Effector CD4-positive, alpha-beta T cell (primary cell): ENCODE results near the gene PEX26.
"Not testable (repeated sequence)": the region's sequence is repeated elsewhere in the genome, so short reads cannot be mapped to it uniquely, and the experiment has no call there.

Source experiments
- DNase-seq: peaks from one replicate; pipeline ENCODE4 v3.0.0-alpha.2; 2020
- total RNA-seq: gene quantifications from one replicate; lab custom pipeline; 2026; lab: John Stamatoyannopoulos, UW

Gene PEX26
- total RNA-seq, result 60.6 reads per million, percentile 72 among the genes with 10 or more reads in this experiment

- peak; percentile 92 for DNase-seq
Measured at GRCh38 chr22:18077639-18078328, at the start of gene PEX26. TSS of gene PEX26 (plus strand) at chr22:18077990. CDS start at chr22:18078377, 387 bp downstream.

DNA sequence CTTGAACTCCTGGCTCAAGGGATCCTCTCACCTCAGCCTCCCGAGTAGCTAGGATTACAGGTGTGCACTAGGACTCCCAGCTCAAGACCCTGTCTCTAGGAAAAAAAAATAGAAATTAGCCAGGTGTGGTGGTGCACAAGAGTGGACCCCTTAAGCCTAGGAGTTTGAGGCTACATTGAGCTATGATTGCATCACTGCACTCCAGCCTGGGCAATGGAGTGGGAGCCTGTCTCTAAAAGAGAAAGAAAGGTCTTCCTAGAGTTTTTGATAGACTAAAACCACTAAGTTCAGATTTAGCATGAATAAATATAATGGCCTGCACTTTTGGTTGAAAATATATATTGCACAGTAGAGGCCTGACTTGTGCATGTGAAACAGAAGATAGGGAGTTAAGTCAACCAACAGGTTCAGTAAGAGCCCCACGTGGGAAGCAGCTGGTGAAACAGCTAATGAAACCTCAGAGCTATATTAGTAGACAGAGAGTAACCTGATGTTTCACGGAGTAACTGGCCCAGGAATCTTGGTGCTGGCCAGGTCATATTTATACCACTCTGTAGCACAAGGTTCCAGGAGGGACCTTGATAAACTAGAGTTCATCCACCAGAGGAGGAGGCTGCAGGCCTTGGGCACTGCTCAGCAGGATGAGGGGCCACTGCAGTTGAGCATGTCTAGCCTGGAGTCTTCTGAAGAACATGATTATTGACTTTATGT, 48.8 kb upstream of the PEX26 start:
- DNase-seq, result no peak

- no peak for DNase-seq
Measured at GRCh38 chr22:18029686-18030267, 48.0 kb upstream of the PEX26 start.

DNA sequence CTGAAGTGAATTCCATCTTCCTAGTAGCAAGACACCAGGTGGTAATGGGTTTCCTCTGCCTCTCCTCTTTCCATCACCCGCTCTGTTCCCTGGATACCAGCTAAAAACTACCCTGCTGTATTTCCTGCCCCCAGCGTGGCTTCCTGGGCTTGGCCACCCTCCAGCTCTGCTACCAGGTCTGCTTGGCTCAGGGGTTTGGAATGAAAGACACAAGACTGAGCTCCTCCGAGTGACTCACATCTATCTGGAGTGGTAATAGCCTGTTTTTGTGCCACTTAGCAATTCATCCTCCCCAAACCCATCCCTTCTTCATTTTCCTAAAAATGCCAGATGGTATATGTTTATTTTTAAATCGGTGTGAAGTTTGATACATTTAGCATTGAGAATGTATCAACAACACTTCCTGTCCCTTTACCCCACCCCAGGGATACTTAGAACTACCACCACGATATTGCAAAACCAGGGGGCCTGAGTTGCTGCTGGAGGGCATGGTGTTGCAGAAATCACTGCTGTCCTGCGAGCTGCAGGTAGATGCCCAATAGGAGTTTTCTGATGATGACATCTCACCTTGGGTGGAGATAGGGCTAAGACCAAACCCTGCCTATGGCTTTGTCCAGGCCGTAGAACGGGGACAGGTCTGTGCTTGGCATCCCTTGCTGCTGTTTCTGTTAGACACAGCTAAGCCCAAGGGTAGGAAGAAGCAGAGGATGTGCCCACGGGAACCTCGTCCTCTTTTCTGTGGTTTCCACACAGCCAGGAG, 45.9 kb upstream of the PEX26 start:
- DNase-seq, result no peak

DNA sequence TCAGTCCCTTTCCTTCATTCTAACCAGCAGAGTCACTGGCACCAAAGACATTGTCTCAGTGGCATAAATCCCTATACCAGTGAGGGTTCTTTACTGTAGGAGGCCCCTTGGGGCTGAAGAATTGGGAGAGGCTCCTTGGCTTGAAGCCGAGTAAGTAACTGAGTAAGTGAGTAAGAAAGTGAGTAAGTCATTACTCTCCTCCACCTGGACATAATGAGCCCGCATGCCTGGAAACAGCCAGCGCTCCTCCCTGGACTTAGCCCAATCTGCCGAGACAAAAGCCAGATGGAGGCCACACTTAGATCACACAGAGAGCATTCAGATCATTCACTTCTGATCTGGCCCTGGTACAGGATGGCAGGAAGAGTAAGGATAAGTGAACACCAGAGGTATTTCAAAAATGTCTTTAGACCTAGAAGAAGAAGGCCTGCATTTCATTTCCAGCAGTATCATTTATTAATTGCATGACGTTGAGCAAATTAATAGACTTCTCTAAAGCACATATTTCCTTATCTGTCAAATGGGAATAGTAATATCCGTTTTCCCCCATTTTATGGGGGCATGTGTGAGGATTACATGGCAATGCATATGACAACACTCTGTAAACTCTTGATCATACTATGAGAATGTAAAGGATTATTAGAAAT, 45.2 kb upstream of the PEX26 start:
- no peak for DNase-seq

- no peak for DNase-seq
Measured at GRCh38 chr22:18033204-18033998, 44.4 kb upstream of the PEX26 start.

GRCh38 chr22:18034076-18034475, 43.7 kb upstream of the PEX26 start:
- DNase-seq, result no peak

DNA sequence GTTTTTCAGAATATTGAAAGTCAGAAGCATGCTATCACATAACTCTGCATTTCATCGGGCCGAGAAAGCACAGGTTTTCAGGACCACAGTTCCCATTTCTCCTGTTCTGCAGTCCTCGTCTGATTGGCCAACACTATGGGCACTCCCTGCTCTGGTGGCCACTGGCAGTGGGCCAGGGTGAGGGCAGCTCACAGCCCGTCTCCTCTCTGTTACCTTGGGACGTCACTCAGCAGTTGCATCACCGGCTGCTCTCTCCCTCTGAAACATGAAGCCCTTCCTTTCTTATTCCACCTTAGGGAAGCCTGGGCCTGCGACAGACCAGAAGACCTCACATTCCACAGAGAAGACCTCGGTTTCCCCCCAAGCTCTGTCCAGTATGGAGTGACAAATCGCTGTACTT, 42.0 kb upstream of the PEX26 start:
- DNase-seq, result no peak

- not testable (repeated sequence) for DNase-seq
Measured at GRCh38 chr22:18040898-18041297, 36.9 kb upstream of the PEX26 start.

DNA sequence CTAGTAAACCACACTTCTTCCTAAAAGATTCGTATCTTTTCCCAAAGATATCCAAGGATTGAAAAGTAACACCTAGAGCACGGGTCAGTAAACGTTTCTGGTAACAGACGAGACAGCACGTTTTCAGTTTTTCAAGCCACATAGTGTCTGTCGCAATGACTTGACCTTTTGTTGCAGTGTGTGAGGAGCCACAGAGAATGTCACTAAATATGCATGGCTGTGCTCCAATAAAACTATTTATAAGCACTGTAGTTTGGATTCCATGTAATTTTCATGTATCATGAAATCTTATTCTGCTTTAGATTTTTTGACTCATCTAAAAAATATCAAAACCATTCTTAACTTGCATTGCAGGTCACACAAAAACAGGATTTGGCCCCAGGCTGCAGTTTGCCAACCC, 35.1 kb upstream of the PEX26 start:
- DNase-seq, result no peak

- DNase-seq, result no peak
Measured at GRCh38 chr22:18044548-18045271, 33.1 kb upstream of the PEX26 start.

DNA sequence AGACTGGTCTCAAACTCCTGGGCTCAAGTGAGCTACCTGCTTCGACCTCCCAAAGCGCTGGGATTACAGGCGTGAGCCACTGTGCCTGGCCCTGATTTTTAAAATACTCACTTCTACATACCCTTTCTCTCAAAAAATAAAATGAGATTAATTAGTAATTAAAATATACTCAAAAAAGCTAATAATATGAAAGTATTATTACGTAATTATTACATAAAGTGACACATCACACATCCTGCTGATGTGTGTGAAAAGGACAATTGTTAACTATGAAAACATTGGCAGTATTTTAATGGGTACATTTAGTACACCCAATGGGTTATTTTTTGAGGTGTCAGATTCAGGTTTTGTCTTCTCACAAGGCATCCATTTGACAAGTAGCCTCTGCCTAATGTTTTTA, 32.0 kb upstream of the PEX26 start:
- DNase-seq, result no peak

- DNase-seq, result no peak
Measured at GRCh38 chr22:18048041-18048440, 29.7 kb upstream of the PEX26 start.

DNA sequence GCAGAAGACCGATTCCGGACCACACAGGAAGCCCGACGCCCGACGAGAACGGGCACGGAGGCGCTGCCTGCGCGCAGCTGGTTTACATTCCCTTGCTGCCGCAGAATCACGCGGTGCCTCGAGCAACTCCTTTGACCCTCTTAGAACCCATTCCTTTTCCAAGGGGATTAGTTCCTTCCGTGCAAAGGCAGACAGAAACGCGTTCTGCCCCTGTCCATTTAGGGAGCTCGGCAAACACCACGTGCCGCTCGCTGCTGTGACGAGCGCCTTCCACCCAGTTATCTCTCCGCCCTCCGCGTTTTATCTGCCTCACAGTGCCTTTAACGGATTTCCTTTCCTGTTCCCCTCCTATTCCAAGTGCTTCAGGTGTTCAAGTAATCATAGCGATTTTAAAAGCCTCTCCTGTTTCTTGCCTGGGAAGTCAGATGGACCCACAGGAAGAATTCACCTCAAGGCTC, 29.3 kb upstream of the PEX26 start:
- no peak for DNase-seq

DNA sequence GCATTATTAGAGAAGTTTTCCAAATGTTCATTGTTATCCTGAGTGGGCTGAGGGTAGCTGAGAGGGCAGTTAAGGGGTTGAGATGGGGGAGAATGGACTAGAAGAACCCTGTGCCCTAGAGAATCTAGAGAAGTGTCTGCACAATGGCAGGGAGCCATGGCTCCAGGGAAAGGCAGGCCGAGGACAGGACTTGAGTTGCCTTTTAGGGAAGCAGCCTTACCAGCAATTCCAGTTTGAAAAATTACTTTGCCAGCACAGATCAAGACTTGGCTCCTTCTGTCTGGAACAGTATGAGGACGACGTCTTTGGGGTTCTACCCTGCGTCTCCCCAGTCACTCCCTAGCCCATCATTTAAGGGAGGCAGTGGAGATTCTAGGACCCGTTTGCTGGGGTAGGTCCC, 27.7 kb upstream of the PEX26 start:
- DNase-seq, result no peak

DNA sequence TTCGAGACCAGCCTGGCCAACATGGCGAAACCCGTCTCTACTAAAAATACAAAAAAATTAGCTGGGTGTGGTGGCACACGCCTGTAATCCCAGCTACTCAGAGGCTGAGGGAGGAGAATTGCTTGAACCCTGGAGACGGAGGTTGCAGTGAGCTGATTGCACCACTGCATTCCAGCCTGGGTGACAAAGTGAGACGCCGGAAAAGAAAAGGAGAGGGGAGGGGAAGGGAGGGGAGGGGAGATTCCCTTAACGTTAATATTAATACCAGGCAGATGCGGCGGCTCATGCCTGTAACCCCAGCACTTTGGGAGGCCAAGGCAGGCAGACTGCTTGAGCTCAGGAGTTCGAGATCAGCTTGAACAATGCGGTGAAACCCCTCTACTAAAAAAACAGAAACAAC, 26.7 kb upstream of the PEX26 start:
- DNase-seq, result not testable (repeated sequence)

- DNase-seq, result not testable (repeated sequence)
Measured at GRCh38 chr22:18053216-18053946, 24.4 kb upstream of the PEX26 start.

GRCh38 chr22:18055619-18056160, 22.1 kb upstream of the PEX26 start:
- DNase-seq, result no peak

GRCh38 chr22:18056161-18056666, 21.6 kb upstream of the PEX26 start:
- DNase-seq, result no peak
